Activated CD8-positive, alpha-beta T cell treated with anti-CD3 and anti-CD28 coated beads, Interleukin-2, amount 10 ng/mL, durations not matched to agents 7 days and 5 days (primary cell): ENCODE measurements around the gene EXD3. TPM values are rescaled to one million over a fixed set of nuclear protein-coding genes. Genes with fewer than 3 reads are reported as not detected.

ENCODE experiments used
- ATAC-seq: fragments of 150-1000 bp; cut with Tn5 transposase; one replicate; pipeline ENCODE4 v1.10.0; 2021; ENCODE audit warnings: moderate library complexity
- CTCF ChIA-PET: fragments of 350-600 bp; sonication (Branson Sonifier 250); formaldehyde crosslinking; loops from one replicate; lab custom pipeline; 2021; ENCODE audit warnings: antibody characterized with exemption; lab: Charles Lee
- POLR2A ChIA-PET: fragments of 350-600 bp; sonication (Branson Sonifier 250); formaldehyde crosslinking; loops from one replicate; lab custom pipeline; 2021; ENCODE audit warnings: antibody characterized with exemption; lab: Charles Lee
- DNase-seq: peaks from one replicate; pipeline ENCODE4 v3.0.0-alpha.2; 2020
- H3K27ac Mint-ChIP-seq: one replicate; pipeline ENCODE4 v1.8.0; 2021; ENCODE audit warnings: mild to moderate bottlenecking, mixed read lengths
- H3K27me3 Mint-ChIP-seq: one replicate; pipeline ENCODE4 v1.8.0; 2021; ENCODE audit warnings: low read depth, mixed read lengths
- H3K36me3 Mint-ChIP-seq: one replicate; pipeline ENCODE4 v1.8.0; 2021; ENCODE audit warnings: low read depth, mixed read lengths
- H3K4me1 Mint-ChIP-seq: one replicate; pipeline ENCODE4 v1.8.0; 2021; ENCODE audit warnings: low read depth, mixed read lengths
- H3K4me3 Mint-ChIP-seq: one replicate; pipeline ENCODE4 v1.8.0; 2021; ENCODE audit warnings: mild to moderate bottlenecking, mixed read lengths
- H3K9me3 Mint-ChIP-seq: one replicate; pipeline ENCODE4 v1.8.0; 2022; ENCODE audit warnings: mixed read lengths; ENCODE audit not compliant: insufficient read depth
- total RNA-seq, 2 experiments: library from RNA; stranded (reverse); gene quantifications; one replicate each; pipeline ENCODE4 v1.2.3, GENCODE V29; 2021

The EXD3 gene
- total RNA-seq, 2 experiments from 2014 or later, result 10.0 to 10.9 TPM

DNA sequence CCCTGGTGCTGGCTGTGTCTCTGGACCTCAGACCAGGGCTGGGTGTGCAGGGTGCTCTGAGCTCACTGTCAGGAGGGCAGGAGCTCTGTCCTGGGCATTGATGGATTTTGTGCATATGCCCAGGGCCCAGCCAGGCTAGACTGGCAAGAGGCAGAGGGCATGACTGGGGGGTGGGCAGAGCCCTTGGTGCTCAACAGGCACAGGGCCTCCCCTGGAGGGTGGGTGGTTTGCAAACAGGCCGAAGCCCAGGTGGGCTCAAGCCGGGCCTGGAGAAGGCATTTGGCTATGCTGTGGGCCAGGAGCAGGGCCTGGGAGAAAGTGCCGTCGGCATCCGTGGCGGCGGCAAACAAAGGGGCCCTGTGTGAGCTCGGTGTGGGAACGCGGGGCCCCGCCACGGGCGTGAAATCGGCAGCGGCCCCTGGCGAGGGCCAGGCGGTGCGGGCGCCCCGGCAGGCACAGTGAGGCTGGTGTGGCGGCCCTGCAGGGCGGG is 119.0 kb downstream of the EXD3 start:
- DNase-seq, result no peak
- ChIA-PET CTCF (no interaction called here), POLR2A (interaction anchor here (0.6 kb wide), 1 partner anchor 169 kb away, joined by 4 read pairs; no protein-coding TSS in a partner anchor)
- H3K36me3 Mint-ChIP-seq, result no peaks in the 10 kb centered on the region
- H3K4me3 Mint-ChIP-seq, result no peak overlapping the region
- H3K27me3 Mint-ChIP-seq, result peaks cover 14% of the 10 kb centered on the region
- H3K27ac Mint-ChIP-seq, result no peak overlapping the region
- peaks cover 31% of the 10 kb centered on the region for H3K4me1 Mint-ChIP-seq
- ATAC-seq, result no peak
- no peaks in the 10 kb centered on the region for H3K9me3 Mint-ChIP-seq

DNA sequence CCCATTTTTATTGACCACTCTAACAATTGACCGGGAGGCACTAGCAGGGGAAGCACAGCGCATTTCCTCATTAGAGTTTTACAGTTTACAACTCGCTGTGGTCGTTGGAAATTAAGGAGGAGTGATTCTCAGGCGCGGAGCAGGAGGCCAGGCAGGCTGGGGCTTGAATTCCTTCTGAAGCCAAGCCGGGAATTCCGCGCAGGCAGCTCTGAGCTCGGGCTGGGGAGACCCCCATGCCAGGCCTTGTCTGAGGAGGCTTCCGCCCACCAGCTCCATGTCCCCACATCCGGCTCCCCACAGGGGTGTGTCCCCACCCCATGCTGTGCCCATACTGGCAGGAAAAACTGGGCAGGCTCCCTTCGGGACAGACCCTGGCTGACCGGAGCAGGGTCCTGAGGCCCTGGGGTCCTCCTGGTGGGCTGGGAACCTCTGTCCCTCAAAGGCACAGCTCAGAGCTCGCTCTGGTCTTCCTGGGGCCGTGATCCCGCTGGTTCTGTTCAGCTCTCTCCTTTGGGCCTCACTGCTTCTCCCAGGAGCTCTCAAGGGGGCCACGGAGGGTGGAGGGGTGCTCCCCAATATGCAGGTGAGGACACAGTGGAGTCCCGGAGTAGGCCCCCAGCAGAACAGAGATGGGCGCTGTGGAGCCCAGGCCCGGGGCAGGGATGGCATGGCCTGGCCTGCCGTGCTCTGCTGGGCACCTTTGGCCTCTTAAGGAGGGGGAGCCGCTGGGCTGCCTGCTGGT is 119.6 kb downstream of the EXD3 start:
- CTCF ChIA-PET, result interaction anchor here (2.2 kb wide), 1 partner anchor 119 kb away, joined by 12 read pairs; the partner anchor contains the start of genes EXD3 and NOXA1

GRCh38 chr9:137302449-137303150 is 120.4 kb downstream of the EXD3 start:
- no peak overlapping the region for H3K27ac Mint-ChIP-seq
- ATAC-seq, result no peak
- POLR2A ChIA-PET, result interaction anchor here (1.1 to 1.6 kb wide), 4 partner anchors 10 to 145 kb away, joined by 3 to 8 read pairs (median 6); no protein-coding TSS in a partner anchor
- no peak for DNase-seq
- CTCF ChIA-PET, result interaction anchor here (0.9 to 2.2 kb wide), 9 partner anchors 10 to 120 kb away, joined by 3 to 12 read pairs (median 4); partner anchors contain the start of genes EXD3 and NOXA1
- H3K27me3 Mint-ChIP-seq, result peaks cover 23% of the 10 kb centered on the region
- no peaks in the 10 kb centered on the region for H3K36me3 Mint-ChIP-seq
- H3K4me1 Mint-ChIP-seq, result peaks cover 31% of the 10 kb centered on the region
- no peak overlapping the region for H3K4me3 Mint-ChIP-seq
- H3K9me3 Mint-ChIP-seq, result no peaks in the 10 kb centered on the region

More for the DNA sequence above, 119.6 kb downstream of the EXD3 start:
- H3K36me3 Mint-ChIP-seq, result no peaks in the 10 kb centered on the region
- POLR2A ChIA-PET, result interaction anchor here (1.1 to 1.6 kb wide), 3 partner anchors 10 to 144 kb away, joined by 3 to 8 read pairs (median 3); no protein-coding TSS in a partner anchor
- DNase-seq (no peak), ATAC-seq (no peak)
- H3K9me3 Mint-ChIP-seq, result no peaks in the 10 kb centered on the region
- peaks cover 31% of the 10 kb centered on the region for H3K4me1 Mint-ChIP-seq
- H3K27me3 Mint-ChIP-seq, result peaks cover 19% of the 10 kb centered on the region
- H3K4me3 Mint-ChIP-seq, result peak overlapping the region; percentile 15
- no peak overlapping the region for H3K27ac Mint-ChIP-seq

GRCh38 chr9:137302118-137302448 is 120.9 kb downstream of the EXD3 start, which contains the start of gene NRARP:
NRARP (minus strand) TSS chr9:137302271; CDS start chr9:137301928, 343 bp downstream.
- CTCF ChIA-PET, result interaction anchor here (0.6 to 2.2 kb wide), 12 partner anchors 11 to 236 kb away, joined by 3 to 12 read pairs (median 4); partner anchors contain the start of genes EXD3 and NOXA1
- H3K9me3 Mint-ChIP-seq, result no peaks in the 10 kb centered on the region
- POLR2A ChIA-PET, result interaction anchor here (1.2 to 1.6 kb wide), 3 partner anchors 11 to 146 kb away, joined by 3 to 8 read pairs (median 8); no protein-coding TSS in a partner anchor
- H3K27me3 Mint-ChIP-seq, result peaks cover 27% of the 10 kb centered on the region
- peaks cover 30% of the 10 kb centered on the region for H3K4me1 Mint-ChIP-seq
- peak; percentile 92 for DNase-seq
- ATAC-seq, result peak; percentile 78
- H3K4me3 Mint-ChIP-seq, result peak within 1 kb of the TSS; percentile 64
- H3K36me3 Mint-ChIP-seq, result no peaks in the 10 kb centered on the region
- H3K27ac Mint-ChIP-seq, result no peak within 1 kb of the TSS

DNA sequence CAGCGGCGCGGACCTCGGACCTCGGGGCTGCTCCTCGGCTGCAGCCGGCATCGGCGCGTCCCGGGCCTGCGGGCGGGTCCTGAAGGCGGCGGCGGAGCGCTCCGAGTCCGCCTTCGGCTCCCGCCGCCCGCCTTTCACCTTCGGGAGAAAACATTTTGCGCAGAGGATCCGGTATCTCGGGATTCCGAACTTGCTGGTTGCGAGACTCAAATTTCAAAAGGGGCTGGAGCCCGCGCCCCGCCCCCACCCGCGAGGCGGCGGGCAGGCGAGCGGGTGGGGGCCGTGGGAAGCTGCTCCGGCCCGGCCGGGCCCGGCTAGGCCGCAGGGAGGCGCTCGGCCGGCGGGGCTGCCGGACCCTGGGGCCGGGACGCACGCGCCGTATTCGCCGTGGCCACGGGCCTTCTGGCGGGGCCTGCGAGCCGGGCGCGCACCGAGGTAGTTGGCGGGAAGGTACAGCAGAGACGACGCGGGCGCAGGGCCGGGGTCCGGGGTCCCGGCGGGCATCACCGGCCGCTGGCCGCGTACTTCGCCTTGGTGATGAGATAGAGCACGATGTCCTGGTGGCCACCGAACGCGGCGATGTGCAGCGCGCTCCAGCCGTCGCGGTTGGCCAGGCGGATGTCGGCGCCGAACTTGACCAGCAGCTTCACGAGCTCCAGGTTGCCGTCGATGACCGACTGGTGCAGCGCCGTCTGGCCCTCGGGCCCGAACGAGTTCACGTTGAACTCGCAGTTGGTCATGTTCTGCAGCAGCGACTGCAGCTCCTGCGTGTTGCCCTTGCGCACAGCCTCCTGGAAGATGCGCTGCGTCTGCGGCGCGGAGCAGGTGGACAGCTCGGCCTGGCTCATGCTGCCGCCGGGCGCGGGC is 121.6 kb downstream of the EXD3 start:
- peak; percentile 16 for ATAC-seq
- no peak for DNase-seq
- Mint-ChIP-seq H3K36me3 (no peaks in the 10 kb centered on the region), H3K27me3 (peaks cover 35% of the 10 kb centered on the region), H3K27ac (no peak overlapping the region), H3K4me3 (peak overlapping the region; percentile 64), H3K4me1 (peaks cover 30% of the 10 kb centered on the region), H3K9me3 (no peaks in the 10 kb centered on the region)
- ChIA-PET CTCF (interaction anchor here (0.6 to 2.2 kb wide), 11 partner anchors 12 to 237 kb away, joined by 3 to 12 read pairs (median 4); partner anchors contain the start of genes EXD3 and NOXA1), POLR2A (interaction anchor here (1.2 kb wide), 1 partner anchor 15 kb away, joined by 8 read pairs; no protein-coding TSS in a partner anchor)

GRCh38 chr9:137300567-137301080 is 122.3 kb downstream of the EXD3 start:
- peaks cover 25% of the 10 kb centered on the region for H3K4me1 Mint-ChIP-seq
- DNase-seq, result no peak
- H3K27ac Mint-ChIP-seq, result no peak overlapping the region
- H3K4me3 Mint-ChIP-seq, result peak overlapping the region; percentile 61
- H3K9me3 Mint-ChIP-seq, result no peaks in the 10 kb centered on the region
- H3K36me3 Mint-ChIP-seq, result no peaks in the 10 kb centered on the region
- no peak for ATAC-seq
- ChIA-PET CTCF (no interaction called here), POLR2A (interaction anchor here (0.6 kb wide), 1 partner anchor 60 kb away, joined by 3 read pairs; the partner anchor contains the start of gene TUBB4B)
- H3K27me3 Mint-ChIP-seq, result peaks cover 37% of the 10 kb centered on the region

GRCh38 chr9:137299938-137300337 is 123.0 kb downstream of the EXD3 start:
- no peak overlapping the region for H3K27ac Mint-ChIP-seq
- ChIA-PET CTCF (no interaction called here), POLR2A (interaction anchor here (0.6 kb wide), 1 partner anchor 59 kb away, joined by 3 read pairs; the partner anchor contains the start of gene TUBB4B)
- peaks cover 19% of the 10 kb centered on the region for H3K4me1 Mint-ChIP-seq
- ATAC-seq (no peak), DNase-seq (no peak)
- H3K9me3 Mint-ChIP-seq, result no peaks in the 10 kb centered on the region
- peak overlapping the region; percentile 2 for H3K4me3 Mint-ChIP-seq
- no peaks in the 10 kb centered on the region for H3K36me3 Mint-ChIP-seq
- H3K27me3 Mint-ChIP-seq, result peaks cover 37% of the 10 kb centered on the region

DNA sequence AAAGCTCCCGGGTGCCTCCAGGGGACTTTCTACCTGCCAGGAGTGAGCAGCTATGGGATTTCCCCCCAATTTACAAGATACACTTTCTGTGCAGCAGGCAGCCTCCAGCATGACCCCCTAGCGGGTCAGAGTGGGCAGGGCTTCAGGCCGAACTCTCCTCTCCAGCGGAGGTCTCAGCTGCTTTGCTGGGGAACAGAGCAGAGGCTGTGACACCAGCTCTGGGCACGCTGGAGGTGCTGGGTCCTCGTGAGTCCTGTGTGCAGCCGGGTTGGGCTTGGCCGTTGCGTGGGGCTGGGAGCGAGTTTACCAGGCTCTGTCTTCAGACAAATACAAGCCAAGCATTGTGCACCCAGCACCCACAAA is 123.8 kb downstream of the EXD3 start:
- H3K9me3 Mint-ChIP-seq, result no peaks in the 10 kb centered on the region
- no peak overlapping the region for H3K27ac Mint-ChIP-seq
- DNase-seq (no peak), ATAC-seq (no peak)
- ChIA-PET POLR2A (interaction anchor here (1.2 kb wide), 1 partner anchor 88 kb away, joined by 3 read pairs; no protein-coding TSS in a partner anchor), CTCF (no interaction called here)
- H3K36me3 Mint-ChIP-seq, result no peaks in the 10 kb centered on the region
- peaks cover 39% of the 10 kb centered on the region for H3K27me3 Mint-ChIP-seq
- peaks cover 23% of the 10 kb centered on the region for H3K4me1 Mint-ChIP-seq
- H3K4me3 Mint-ChIP-seq, result no peak overlapping the region

DNA sequence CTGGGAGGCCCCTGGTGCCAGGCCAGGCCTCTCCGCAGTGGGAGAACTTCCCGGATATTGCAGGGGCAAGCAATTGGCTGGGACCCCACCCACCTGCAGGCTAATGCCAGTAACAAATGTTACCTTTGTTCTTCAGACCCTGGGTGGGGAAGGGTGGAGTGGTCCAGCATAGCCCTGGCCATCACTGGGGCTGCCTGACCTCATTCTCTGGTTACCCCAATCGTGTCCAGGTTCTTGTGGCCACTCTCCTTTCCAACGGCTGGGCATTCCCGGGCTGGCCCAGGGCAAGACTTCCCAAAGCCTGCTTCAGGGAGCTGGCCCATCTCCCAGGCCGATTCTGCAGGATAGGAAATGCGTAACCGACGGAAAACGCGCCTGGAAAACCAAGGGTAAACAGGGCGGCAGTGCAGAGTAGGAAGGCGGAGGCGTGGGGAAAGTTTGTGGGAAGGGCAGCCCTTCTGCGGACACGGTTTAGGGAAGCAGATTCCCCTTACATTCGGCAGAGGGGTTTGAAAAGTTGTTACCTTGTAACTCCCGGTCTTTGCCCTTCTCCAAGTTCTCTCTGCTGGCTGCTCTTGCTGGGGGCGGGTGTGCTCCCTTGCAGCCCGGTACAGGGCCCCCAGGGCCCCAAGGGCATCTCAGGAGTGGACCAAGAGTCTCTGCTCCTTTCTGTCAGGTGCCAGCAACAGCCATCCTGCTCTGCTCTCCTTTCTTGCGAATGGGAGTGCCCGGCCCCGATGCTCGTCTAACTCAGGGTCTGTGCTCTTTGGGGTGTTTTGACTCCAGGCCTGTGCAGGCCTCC is 124.4 kb downstream of the EXD3 start:
- Mint-ChIP-seq H3K9me3 (no peaks in the 10 kb centered on the region), H3K36me3 (no peaks in the 10 kb centered on the region), H3K27ac (no peak overlapping the region), H3K4me1 (peaks cover 23% of the 10 kb centered on the region), H3K4me3 (no peak overlapping the region), H3K27me3 (peaks cover 42% of the 10 kb centered on the region)
- POLR2A ChIA-PET, result interaction anchor here (1.2 kb wide), 1 partner anchor 89 kb away, joined by 3 read pairs; no protein-coding TSS in a partner anchor
- DNase-seq (no peak), ATAC-seq (no peak)
- CTCF ChIA-PET, result no interaction called here

GRCh38 chr9:137297966-137298365 is 125.0 kb downstream of the EXD3 start:
- Mint-ChIP-seq H3K27ac (no peak overlapping the region), H3K9me3 (no peaks in the 10 kb centered on the region), H3K4me3 (no peak overlapping the region), H3K27me3 (peaks cover 42% of the 10 kb centered on the region), H3K4me1 (peaks cover 23% of the 10 kb centered on the region), H3K36me3 (no peaks in the 10 kb centered on the region)
- DNase-seq (no peak), ATAC-seq (no peak)
- ChIA-PET POLR2A (interaction anchor here (1.2 kb wide), 1 partner anchor 90 kb away, joined by 3 read pairs; no protein-coding TSS in a partner anchor), CTCF (interaction anchor here (1.1 kb wide), 1 partner anchor 11 kb away, joined by 4 read pairs; no protein-coding TSS in a partner anchor)
